Measurements from ENCODE around the gene MYO9B.

- TF ChIP-seq CTCF (optimal IDR thresholded peaks at IDR 0.05 in 1 of 3, IDR thresholded peaks at IDR 0.05 in 1 of 3, conservative IDR thresholded peaks at IDR 0.05 in 1 of 3; ENCODE audit: extremely low read depth in 1 of 3, insufficient read depth in 2 of 3, low read length in 3 of 3), result no peak
- no peak for TF ChIP-seq EZH2 (IDR thresholded peaks at IDR 0.05; ENCODE audit: low read length)
These were observed 90.1 kb downstream of the MYO9B start for GRCh38 chr19:17165715-17166114.
